NCI-H1048 (cell line): ENCODE results near the gene CLTCL1.

ENCODE experiments used
- DNase-seq: peaks from one replicate; lab custom pipeline; 2025; lab: John Stamatoyannopoulos, UW

CLTCL1 gene

GRCh38 chr22:19132153-19132552 is 159.4 kb downstream of the CLTCL1 start:
- no peak for DNase-seq

GRCh38 chr22:19131685-19132015 is 159.9 kb downstream of the CLTCL1 start:
- no peak for DNase-seq

- DNase-seq: no peak
Observed at GRCh38 chr22:19130959-19131684, 160.4 kb downstream of the CLTCL1 start, which contains the start of gene TSSK2. TSSK2 (plus strand) TSS chr22:19131308; CDS start chr22:19131400, 92 bp downstream.

DNA sequence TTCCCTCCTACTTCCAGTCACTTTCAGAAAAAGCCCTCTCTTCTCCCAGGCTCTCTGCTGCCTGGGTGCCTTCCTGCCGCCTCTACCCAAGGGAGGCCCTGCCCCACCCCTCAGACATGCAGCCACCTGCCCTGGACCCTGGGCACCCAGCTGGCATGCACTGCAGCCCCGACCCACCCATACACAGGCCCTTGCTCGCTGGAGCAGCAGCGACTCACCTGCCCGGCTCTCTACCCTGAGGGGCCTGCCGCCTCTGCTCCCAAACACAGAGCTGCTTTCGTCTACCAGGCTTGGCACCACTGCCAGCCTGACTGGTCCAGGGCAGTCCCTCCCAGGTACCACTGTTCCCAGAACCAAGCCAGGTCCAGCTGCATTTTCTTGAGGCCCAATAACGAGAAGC is 161.6 kb downstream of the CLTCL1 start:
- no peak for DNase-seq
